Chondrocyte (in vitro differentiated cells): ENCODE measurements around the gene FOXD1. TPM values are rescaled to one million over a fixed set of nuclear protein-coding genes. Genes with fewer than 3 reads are reported as not detected.

Experiments used
- DNase-seq: peaks from one replicate; pipeline ENCODE4 v3.0.0; 2021; ENCODE audit warnings: mixed read lengths, low spot score
- H3K27ac Mint-ChIP-seq: one replicate; pipeline ENCODE4 v1.8.0; 2021; ENCODE audit warnings: mild to moderate bottlenecking, moderate library complexity, mixed read lengths; ENCODE audit not compliant: unreplicated experiment
- H3K27me3 Mint-ChIP-seq: 2 replicates; pipeline ENCODE4 v1.8.0; 2021; ENCODE audit warnings: low read depth, mixed read lengths
- H3K36me3 Mint-ChIP-seq: 2 replicates; pipeline ENCODE4 v1.8.0; 2021; ENCODE audit warnings: low read depth, mixed read lengths
- H3K4me1 Mint-ChIP-seq: 2 replicates; pipeline ENCODE4 v1.8.0; 2021; ENCODE audit warnings: low read depth, mild to moderate bottlenecking, mixed read lengths
- H3K4me3 Mint-ChIP-seq: one replicate; pipeline ENCODE4 v1.8.0; 2021; ENCODE audit warnings: mild to moderate bottlenecking, moderate library complexity, mixed read lengths; ENCODE audit not compliant: unreplicated experiment
- H3K9me3 Mint-ChIP-seq: 2 replicates; pipeline ENCODE4 v1.8.0; 2021; ENCODE audit warnings: low read depth, mixed read lengths
- CTCF ChIP-seq: fragments of 200-600 bp; sonication (generic); IDR thresholded peaks from 2 replicates; pipeline ENCODE4 v1.5.0; 2021; ENCODE audit warnings: antibody characterized with exemption, mild to moderate bottlenecking, moderate library complexity
- total RNA-seq: library from RNA; stranded (reverse); gene quantifications from 3 replicates; pipeline ENCODE4 v1.2.1, GENCODE V29; 2021

FOXD1 gene
- total RNA-seq, 1 donor from 2014 or later = 28.6 TPM

DNA sequence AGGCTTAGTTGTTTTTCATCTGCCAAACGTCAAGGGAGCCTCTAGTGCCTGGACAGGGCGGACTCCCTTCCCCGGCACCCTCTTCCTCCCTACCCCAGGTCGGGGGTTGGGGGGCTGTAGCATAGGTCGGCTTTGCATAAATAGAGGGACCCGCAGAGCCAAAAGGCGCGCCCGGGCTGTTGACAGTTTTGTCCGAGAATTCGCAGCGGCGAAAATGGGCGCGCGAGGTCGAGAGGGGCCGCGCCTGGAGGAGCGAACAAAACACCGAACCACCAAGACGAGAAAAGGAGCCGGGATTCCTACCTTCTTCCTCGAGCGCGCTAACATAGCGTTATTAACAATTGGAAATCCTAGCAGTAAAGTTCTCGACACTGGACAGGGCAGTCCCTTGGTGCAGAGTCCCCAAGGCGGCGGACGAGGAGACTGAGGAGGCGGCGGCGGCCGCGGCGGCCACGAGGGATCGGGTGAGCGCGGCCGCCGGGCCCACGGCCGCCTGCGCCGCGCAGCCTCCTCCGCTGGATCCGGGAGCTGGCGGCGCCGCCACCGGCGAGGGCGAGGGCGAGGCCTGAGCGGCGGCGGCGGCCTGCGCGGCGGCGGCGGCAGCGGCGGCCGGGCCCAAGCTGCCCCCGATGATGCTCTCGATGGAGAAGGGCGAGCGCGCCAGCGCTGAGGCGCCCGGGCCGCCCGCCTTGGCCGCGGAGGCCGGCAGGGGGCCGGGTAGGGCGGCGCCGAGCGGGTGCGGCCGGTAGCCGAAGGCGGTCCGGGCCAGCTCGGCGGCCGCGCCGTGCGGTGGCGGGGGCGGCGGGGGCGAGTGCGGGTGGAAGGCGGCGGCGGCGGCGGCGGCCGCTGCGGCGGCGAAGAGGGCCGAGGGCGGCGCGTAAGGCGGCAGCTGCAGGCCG is 1.7 kb downstream of the FOXD1 start:
- no peak for TF ChIP-seq CTCF
- Mint-ChIP-seq H3K9me3 (no peaks in the 10 kb centered on the region), H3K27ac (peak overlapping the region; percentile 88), H3K4me3 (peak overlapping the region; percentile 83), H3K27me3 (peaks cover 8% of the 10 kb centered on the region), H3K36me3 (peaks cover 10% of the 10 kb centered on the region), H3K4me1 (peaks cover 46% of the 10 kb centered on the region)
- no peak for DNase-seq

DNA sequence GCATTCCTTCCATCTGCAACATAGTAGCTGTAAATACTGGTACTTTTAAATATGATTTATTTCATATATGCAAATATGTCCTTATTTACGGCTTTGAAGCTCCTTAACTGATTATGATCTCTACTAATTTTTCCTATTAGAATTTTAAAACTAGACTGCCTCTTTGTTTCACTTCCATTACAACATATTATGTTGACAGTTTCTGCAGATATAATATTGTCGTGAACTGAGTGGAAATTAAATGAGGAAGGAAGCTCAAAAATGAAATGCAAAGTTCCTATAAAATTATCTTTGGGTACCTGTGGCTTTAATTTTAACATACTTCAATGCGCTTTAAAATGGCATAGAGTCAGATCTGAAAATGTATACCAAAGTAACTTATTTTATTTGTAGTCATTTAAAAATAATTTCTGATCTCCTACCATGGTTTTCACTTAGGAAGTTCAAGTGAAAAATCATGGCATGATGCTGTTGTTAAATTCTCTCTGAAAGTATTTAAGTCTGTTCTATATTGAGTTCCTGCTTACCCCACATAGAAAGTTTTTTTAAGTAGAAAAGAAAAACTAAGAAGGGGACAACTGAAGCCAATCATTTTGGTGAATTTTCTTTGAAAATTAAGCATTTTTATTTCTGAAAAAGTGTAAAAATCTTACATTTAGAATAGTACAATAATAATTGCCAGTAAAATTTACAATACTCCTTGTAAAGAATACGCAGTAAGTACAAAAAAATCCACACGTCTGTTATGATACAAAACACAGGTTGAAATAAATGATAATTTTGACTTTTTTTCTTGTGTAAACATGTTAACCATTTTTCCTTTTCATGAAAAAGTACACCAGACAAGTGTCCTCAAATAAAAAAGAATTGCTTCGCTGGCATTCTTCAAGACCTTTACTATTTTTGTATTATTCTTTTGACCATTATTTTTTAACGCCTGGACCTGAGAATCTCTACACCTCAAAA is 2.6 kb downstream of the FOXD1 start:
- Mint-ChIP-seq H3K27ac (peak overlapping the region; percentile 88), H3K4me3 (peak overlapping the region; percentile 83)

DNA sequence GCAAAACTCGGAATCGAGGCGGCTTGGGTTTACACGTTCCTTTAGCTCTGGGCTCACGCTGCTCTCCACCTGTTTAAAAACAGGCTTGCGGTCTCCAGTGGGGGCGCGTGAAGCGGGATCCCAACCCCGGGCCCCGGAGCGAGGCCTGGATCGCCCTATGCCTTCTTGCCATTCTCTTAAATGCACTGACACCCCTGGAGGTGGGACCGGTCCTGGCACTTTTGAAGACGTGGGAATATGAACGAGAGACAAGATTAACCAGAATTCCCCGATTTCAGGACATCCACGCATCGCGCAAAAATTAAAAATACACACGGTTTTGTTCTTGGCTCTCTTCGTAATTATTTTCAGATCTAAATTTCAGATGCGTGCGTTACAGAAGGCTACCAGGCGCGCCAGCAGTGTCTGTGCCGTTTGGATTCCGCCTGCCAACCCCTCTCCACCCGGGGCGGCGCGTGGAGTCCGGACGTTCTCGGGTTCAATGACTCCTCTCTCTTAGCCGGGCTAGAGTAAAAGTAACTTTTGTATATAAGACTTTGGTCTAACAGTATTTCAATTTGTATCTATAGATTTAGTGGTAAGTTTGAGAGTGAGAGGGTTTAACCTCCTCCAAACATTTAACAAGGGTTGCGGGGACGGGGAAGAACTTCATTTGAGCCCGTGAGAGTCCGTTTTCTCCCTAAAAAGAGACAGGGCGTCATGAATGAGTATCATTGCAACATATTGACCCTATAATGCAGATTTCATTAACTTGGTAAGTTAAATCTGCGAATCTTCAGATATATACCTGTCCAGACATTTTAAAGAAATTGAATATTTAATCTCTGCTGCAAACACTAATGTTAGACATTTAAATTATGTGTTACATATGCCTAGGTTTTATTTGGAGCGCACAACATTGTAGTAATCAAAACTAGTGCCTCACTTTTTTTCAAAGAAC is 3.8 kb downstream of the FOXD1 start:
- Mint-ChIP-seq H3K36me3 (peaks cover 10% of the 10 kb centered on the region), H3K4me1 (peaks cover 41% of the 10 kb centered on the region), H3K27ac (no peak overlapping the region), H3K27me3 (peaks cover 13% of the 10 kb centered on the region), H3K9me3 (no peaks in the 10 kb centered on the region), H3K4me3 (peak overlapping the region; percentile 47)
- no peak for DNase-seq
- no peak for TF ChIP-seq CTCF

More for the DNA sequence above, 2.6 kb downstream of the FOXD1 start:
- no peak for TF ChIP-seq CTCF
- no peak for DNase-seq
- Mint-ChIP-seq H3K4me1 (peaks cover 44% of the 10 kb centered on the region), H3K9me3 (no peaks in the 10 kb centered on the region), H3K27me3 (peaks cover 8% of the 10 kb centered on the region), H3K36me3 (peaks cover 10% of the 10 kb centered on the region)

DNA sequence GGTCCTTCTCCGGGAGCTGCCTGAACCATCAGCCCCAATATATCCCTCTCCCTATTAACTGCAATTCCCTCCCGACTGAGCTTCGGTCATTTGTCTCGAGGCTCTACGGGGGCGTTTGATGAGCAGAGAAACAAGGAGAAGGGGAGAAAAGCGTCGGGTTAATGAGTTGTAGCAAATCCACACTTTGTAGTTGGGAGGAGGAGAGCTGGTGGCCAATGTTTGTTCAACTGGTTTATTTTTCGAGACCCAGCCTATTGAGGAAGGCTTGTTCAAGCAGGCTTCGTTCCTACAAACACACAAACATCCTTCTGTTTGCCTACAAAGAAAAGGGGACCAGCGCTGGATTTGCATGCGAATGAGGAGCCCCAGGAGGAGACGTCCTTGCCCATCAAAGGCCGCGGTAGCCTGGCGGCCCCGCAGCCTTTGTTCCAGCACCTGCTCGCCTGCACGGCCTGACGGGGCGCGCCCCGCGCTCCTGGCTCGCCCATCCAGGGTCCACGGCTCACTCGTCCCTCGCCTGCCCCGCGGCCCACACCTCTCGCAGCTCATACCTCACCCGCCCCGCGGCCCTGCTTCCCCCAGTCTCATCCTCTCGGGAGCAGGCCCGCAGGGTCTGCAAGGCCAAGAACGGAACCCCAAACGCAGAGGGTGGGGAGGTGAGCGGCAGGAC is 4.6 kb downstream of the FOXD1 start:
- TF ChIP-seq CTCF = no peak
- Mint-ChIP-seq H3K36me3 (peaks cover 10% of the 10 kb centered on the region), H3K27me3 (peaks cover 14% of the 10 kb centered on the region), H3K4me1 (peaks cover 38% of the 10 kb centered on the region), H3K27ac (no peak overlapping the region), H3K9me3 (no peaks in the 10 kb centered on the region), H3K4me3 (no peak overlapping the region)
- no peak for DNase-seq
